ENCODE measurements around the gene DPEP2NB. TPM values are rescaled to one million over a fixed set of nuclear protein-coding genes. Genes with fewer than 3 reads are reported as not detected.

DPEP2NB gene
- total and polyA plus RNA-seq, 4 donors = not detected

- DNase-seq (no peak), ATAC-seq (ENCODE audit: insufficient read depth, low FRiP score) (no peak)
- WGBS, 2 donors = 84 to 88% methylated on average over 3 of the region's 3 CpGs
- no peaks in the 10 kb centered on the region for H3K27me3 ChIP-seq (ENCODE audit: control insufficient read depth in 3 of 3, insufficient read depth in 3 of 3, low read length in 2 of 3)
- H3K9me3 ChIP-seq (ENCODE audit: control insufficient read depth in 4 of 4, insufficient read depth in 3 of 4, low read length in 3 of 4) = no peaks in the 10 kb centered on the region
- no peak for TF ChIP-seq CTCF (IDR thresholded peaks at IDR 0.05; ENCODE audit: control extremely low read depth, extremely low read depth)
- peaks cover 0 to 15% (median 8%) of the 10 kb centered on the region in 5 donors for H3K4me1 ChIP-seq (ENCODE audit: control insufficient read depth in 5 of 5, insufficient read depth in 5 of 5, low read length in 5 of 5)
- H3K4me3 ChIP-seq = no peak overlapping the region
- no peak overlapping the region for H3K27ac ChIP-seq (ENCODE audit: low read depth in 1 of 2, low read length in 1 of 2)
- no peak overlapping the region for H3K9ac ChIP-seq (ENCODE audit: insufficient read depth in 1 of 2, low read length in 2 of 2)
- H3K36me3 ChIP-seq (ENCODE audit: control insufficient read depth in 4 of 4, insufficient read depth in 4 of 4, low read length in 4 of 4) = peaks cover 2 to 14% (median 4%) of the 10 kb centered on the region in 4 donors
Observed at GRCh38 chr16:68061396-68061795, 45.7 kb upstream of the DPEP2NB start.

- H3K4me1 ChIP-seq (ENCODE audit: control insufficient read depth in 5 of 5, insufficient read depth in 5 of 5, low read length in 5 of 5) = peaks cover 0 to 10% (median 5%) of the 10 kb centered on the region in 5 donors
- DNase-seq = no peak
- H3K36me3 ChIP-seq (ENCODE audit: control insufficient read depth in 4 of 4, insufficient read depth in 4 of 4, low read length in 4 of 4) = peaks cover 2 to 10% (median 6%) of the 10 kb centered on the region in 4 donors
- H3K9me3 ChIP-seq (ENCODE audit: control insufficient read depth in 4 of 4, insufficient read depth in 3 of 4, low read length in 3 of 4) = no peaks in the 10 kb centered on the region
- no peak overlapping the region for H3K27ac ChIP-seq (ENCODE audit: low read depth in 1 of 2, low read length in 1 of 2)
- no peaks in the 10 kb centered on the region for H3K27me3 ChIP-seq (ENCODE audit: control insufficient read depth in 3 of 3, insufficient read depth in 3 of 3, low read length in 2 of 3)
- H3K4me3 ChIP-seq = no peak overlapping the region
- no peak overlapping the region for H3K9ac ChIP-seq (ENCODE audit: insufficient read depth in 1 of 2, low read length in 2 of 2)
- TF ChIP-seq CTCF (IDR thresholded peaks at IDR 0.05; ENCODE audit: control extremely low read depth, extremely low read depth) = no peak
- no peak for ATAC-seq (ENCODE audit: insufficient read depth, low FRiP score)
Observed at GRCh38 chr16:68059804-68060203, 44.1 kb upstream of the DPEP2NB start.

DNA sequence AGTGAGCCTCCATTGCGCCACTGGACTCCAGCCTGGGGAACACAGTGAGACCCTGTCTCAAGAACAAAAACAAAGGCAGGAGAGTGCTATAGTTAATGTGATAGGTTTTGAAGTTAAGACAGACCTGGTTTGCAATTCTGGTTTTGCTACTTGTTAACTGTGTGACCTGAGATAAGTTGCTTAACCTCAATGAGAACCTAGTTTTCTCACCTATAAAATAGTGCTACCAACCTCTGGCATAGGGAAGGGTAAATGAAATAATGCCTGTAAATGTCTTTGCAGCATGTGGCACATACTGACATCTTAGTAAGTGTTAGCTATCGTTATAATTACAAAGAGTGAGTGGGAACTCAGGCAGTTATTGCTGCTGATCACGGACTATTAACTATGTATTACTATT is 39.7 kb upstream of the DPEP2NB start:
- ATAC-seq (ENCODE audit: insufficient read depth, low FRiP score) (no peak), DNase-seq (no peak)
- Histone ChIP-seq H3K4me1 (ENCODE audit: control insufficient read depth in 5 of 5, insufficient read depth in 5 of 5, low read length in 5 of 5) (no peaks in the 10 kb centered on the region), H3K4me3 (no peak overlapping the region), H3K27me3 (ENCODE audit: control insufficient read depth in 3 of 3, insufficient read depth in 3 of 3, low read length in 2 of 3) (no peaks in the 10 kb centered on the region), H3K9me3 (ENCODE audit: control insufficient read depth in 4 of 4, insufficient read depth in 3 of 4, low read length in 3 of 4) (peaks cover 0 to 2% (median 0%) of the 10 kb centered on the region in 4 donors), H3K9ac (ENCODE audit: insufficient read depth in 1 of 2, low read length in 2 of 2) (no peak overlapping the region), H3K36me3 (ENCODE audit: control insufficient read depth in 4 of 4, insufficient read depth in 4 of 4, low read length in 4 of 4) (peaks cover 6 to 18% (median 11%) of the 10 kb centered on the region in 4 donors), H3K27ac (ENCODE audit: low read depth in 1 of 2, low read length in 1 of 2) (no peak overlapping the region)
- 91 to 97% methylated on average over 3 of the region's 3 CpGs for WGBS, 2 donors
- TF ChIP-seq CTCF (IDR thresholded peaks at IDR 0.05; ENCODE audit: control extremely low read depth, extremely low read depth) = no peak

DNA sequence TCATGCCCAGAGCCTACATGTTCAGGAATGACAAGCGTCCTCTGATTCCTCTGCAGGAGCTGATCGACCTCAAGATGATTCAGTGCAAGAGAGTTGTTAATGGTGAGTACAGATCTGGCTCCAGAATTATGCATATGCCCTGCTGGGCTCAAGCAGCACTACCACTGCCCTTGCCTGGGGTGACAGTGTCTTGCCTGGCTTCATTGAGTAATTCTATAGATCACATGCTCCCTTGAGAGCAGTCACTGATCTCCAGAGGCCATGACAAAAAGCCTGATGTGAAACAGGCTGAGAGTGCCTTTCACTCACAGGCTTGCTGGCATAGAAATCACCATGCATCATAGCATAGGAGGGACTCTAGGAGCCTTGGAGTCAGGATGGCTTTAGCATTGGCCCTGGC is 33.7 kb upstream of the DPEP2NB start:
- Histone ChIP-seq H3K27ac (ENCODE audit: low read depth in 1 of 2, low read length in 1 of 2) (no peak overlapping the region), H3K9ac (ENCODE audit: insufficient read depth in 1 of 2, low read length in 2 of 2) (no peak overlapping the region), H3K4me1 (ENCODE audit: control insufficient read depth in 5 of 5, insufficient read depth in 5 of 5, low read length in 5 of 5) (no peaks in the 10 kb centered on the region), H3K36me3 (ENCODE audit: control insufficient read depth in 4 of 4, insufficient read depth in 4 of 4, low read length in 4 of 4) (peaks cover 5 to 22% (median 14%) of the 10 kb centered on the region in 4 donors), H3K4me3 (no peak overlapping the region), H3K9me3 (ENCODE audit: control insufficient read depth in 4 of 4, insufficient read depth in 3 of 4, low read length in 3 of 4) (peaks cover 0 to 2% (median 0%) of the 10 kb centered on the region in 4 donors), H3K27me3 (ENCODE audit: control insufficient read depth in 3 of 3, insufficient read depth in 3 of 3, low read length in 2 of 3) (no peaks in the 10 kb centered on the region)
- DNase-seq (no peak), ATAC-seq (ENCODE audit: insufficient read depth, low FRiP score) (no peak)
- no peak for TF ChIP-seq CTCF (IDR thresholded peaks at IDR 0.05; ENCODE audit: control extremely low read depth, extremely low read depth)
- WGBS, 2 donors = 95 to 98% methylated on average over 2 of the region's 2 CpGs

Measured in lung (tissue), 12 donors.